Measurements from ENCODE around the gene LRTM2. TPM values are rescaled to one million over a fixed set of nuclear protein-coding genes. Genes with fewer than 3 reads are reported as not detected.

Gene LRTM2
- polyA plus RNA-seq, 2 donors: not detected

- Histone ChIP-seq H3K4me1 (ENCODE audit: control insufficient read depth in 2 of 2, insufficient read depth in 2 of 2, low read length in 1 of 2) (no peaks in the 10 kb centered on the region), H3K9me3 (ENCODE audit: control insufficient read depth in 2 of 2, insufficient read depth in 1 of 2, low read depth in 1 of 2, low read length in 1 of 2) (no peaks in the 10 kb centered on the region), H3K4me3 (ENCODE audit: low read depth in 1 of 2, low read length in 2 of 2) (no peak overlapping the region), H3K27me3 (ENCODE audit: control insufficient read depth in 1 of 2, insufficient read depth in 2 of 2, low read length in 2 of 2) (no peaks in the 10 kb centered on the region), H3K36me3 (ENCODE audit: control insufficient read depth in 2 of 2, insufficient read depth in 2 of 2, low read length in 1 of 2) (peaks cover 0 to 7% of the 10 kb centered on the region in 2 donors), H3K27ac (ENCODE audit: low read depth in 2 of 2, low read length in 1 of 2) (no peak overlapping the region)
- WGBS, 2 donors: 73 to 75% methylated on average over 7 of the region's 7 CpGs
These were observed 29.9 kb upstream of the LRTM2 start for GRCh38 chr12:1790444-1790843.

GRCh38 chr12:1791104-1791841 lies 29.1 kb upstream of the LRTM2 start:
- Histone ChIP-seq H3K36me3 (ENCODE audit: control insufficient read depth in 2 of 2, insufficient read depth in 2 of 2, low read length in 1 of 2) (peaks cover 0 to 3% of the 10 kb centered on the region in 2 donors), H3K4me1 (ENCODE audit: control insufficient read depth in 2 of 2, insufficient read depth in 2 of 2, low read length in 1 of 2) (no peaks in the 10 kb centered on the region), H3K4me3 (ENCODE audit: low read depth in 1 of 2, low read length in 2 of 2) (no peak overlapping the region), H3K27ac (ENCODE audit: low read depth in 2 of 2, low read length in 1 of 2) (no peak overlapping the region), H3K9me3 (ENCODE audit: control insufficient read depth in 2 of 2, insufficient read depth in 1 of 2, low read depth in 1 of 2, low read length in 1 of 2) (no peaks in the 10 kb centered on the region), H3K27me3 (ENCODE audit: control insufficient read depth in 1 of 2, insufficient read depth in 2 of 2, low read length in 2 of 2) (no peaks in the 10 kb centered on the region)
- WGBS, 2 donors: 34 to 35% methylated on average over 9 to 10 of the region's 10 CpGs

GRCh38 chr12:1792406-1792805 lies 28.0 kb upstream of the LRTM2 start:
- Histone ChIP-seq H3K9me3 (ENCODE audit: control insufficient read depth in 2 of 2, insufficient read depth in 1 of 2, low read depth in 1 of 2, low read length in 1 of 2) (no peaks in the 10 kb centered on the region), H3K27me3 (ENCODE audit: control insufficient read depth in 1 of 2, insufficient read depth in 2 of 2, low read length in 2 of 2) (no peaks in the 10 kb centered on the region), H3K4me3 (ENCODE audit: low read depth in 1 of 2, low read length in 2 of 2) (no peak overlapping the region), H3K27ac (ENCODE audit: low read depth in 2 of 2, low read length in 1 of 2) (no peak overlapping the region), H3K36me3 (ENCODE audit: control insufficient read depth in 2 of 2, insufficient read depth in 2 of 2, low read length in 1 of 2) (no peaks in the 10 kb centered on the region), H3K4me1 (ENCODE audit: control insufficient read depth in 2 of 2, insufficient read depth in 2 of 2, low read length in 1 of 2) (peaks cover 0 to 3% of the 10 kb centered on the region in 2 donors)
- 85 to 91% methylated on average over 6 of the region's 6 CpGs for WGBS, 2 donors

- Histone ChIP-seq H3K27ac (ENCODE audit: low read depth in 2 of 2, low read length in 1 of 2) (no peak overlapping the region), H3K27me3 (ENCODE audit: control insufficient read depth in 1 of 2, insufficient read depth in 2 of 2, low read length in 2 of 2) (no peaks in the 10 kb centered on the region), H3K4me1 (ENCODE audit: control insufficient read depth in 2 of 2, insufficient read depth in 2 of 2, low read length in 1 of 2) (peaks cover 2 to 6% of the 10 kb centered on the region in 2 donors), H3K9me3 (ENCODE audit: control insufficient read depth in 2 of 2, insufficient read depth in 1 of 2, low read depth in 1 of 2, low read length in 1 of 2) (no peaks in the 10 kb centered on the region), H3K36me3 (ENCODE audit: control insufficient read depth in 2 of 2, insufficient read depth in 2 of 2, low read length in 1 of 2) (no peaks in the 10 kb centered on the region), H3K4me3 (ENCODE audit: low read depth in 1 of 2, low read length in 2 of 2) (no peak overlapping the region)
- WGBS, 2 donors: 90 to 92% methylated on average over 25 to 26 of the region's 26 CpGs
These were observed 26.7 kb upstream of the LRTM2 start for GRCh38 chr12:1793426-1794210.

- Histone ChIP-seq H3K27me3 (ENCODE audit: control insufficient read depth in 1 of 2, insufficient read depth in 2 of 2, low read length in 2 of 2) (no peaks in the 10 kb centered on the region), H3K4me1 (ENCODE audit: control insufficient read depth in 2 of 2, insufficient read depth in 2 of 2, low read length in 1 of 2) (peaks cover 2 to 6% of the 10 kb centered on the region in 2 donors), H3K36me3 (ENCODE audit: control insufficient read depth in 2 of 2, insufficient read depth in 2 of 2, low read length in 1 of 2) (no peaks in the 10 kb centered on the region), H3K27ac (ENCODE audit: low read depth in 2 of 2, low read length in 1 of 2) (no peak overlapping the region), H3K9me3 (ENCODE audit: control insufficient read depth in 2 of 2, insufficient read depth in 1 of 2, low read depth in 1 of 2, low read length in 1 of 2) (no peaks in the 10 kb centered on the region), H3K4me3 (ENCODE audit: low read depth in 1 of 2, low read length in 2 of 2) (no peak overlapping the region)
- 85 to 86% methylated on average over 15 of the region's 15 CpGs for WGBS, 2 donors
These were observed 25.8 kb upstream of the LRTM2 start for GRCh38 chr12:1794440-1795090.

- Histone ChIP-seq H3K4me1 (ENCODE audit: control insufficient read depth in 2 of 2, insufficient read depth in 2 of 2, low read length in 1 of 2) (peaks cover 2 to 6% of the 10 kb centered on the region in 2 donors), H3K27ac (ENCODE audit: low read depth in 2 of 2, low read length in 1 of 2) (peak overlapping the region in 1 of 2 donors; percentile 53), H3K9me3 (ENCODE audit: control insufficient read depth in 2 of 2, insufficient read depth in 1 of 2, low read depth in 1 of 2, low read length in 1 of 2) (no peaks in the 10 kb centered on the region), H3K36me3 (ENCODE audit: control insufficient read depth in 2 of 2, insufficient read depth in 2 of 2, low read length in 1 of 2) (no peaks in the 10 kb centered on the region), H3K27me3 (ENCODE audit: control insufficient read depth in 1 of 2, insufficient read depth in 2 of 2, low read length in 2 of 2) (no peaks in the 10 kb centered on the region), H3K4me3 (ENCODE audit: low read depth in 1 of 2, low read length in 2 of 2) (no peak overlapping the region)
- WGBS, 2 donors: 70 to 71% methylated on average over 19 of the region's 19 CpGs
These were observed 25.1 kb upstream of the LRTM2 start for GRCh38 chr12:1795221-1795784.

- 4% methylated on average over 45 of the region's 45 CpGs for whole genome bisulfite sequencing, 2 donors
- peak overlapping the region; percentile 69 to 81 for H3K27ac ChIP-seq (ENCODE audit: low read depth in 2 of 2, low read length in 1 of 2)
- H3K27me3 ChIP-seq (ENCODE audit: control insufficient read depth in 1 of 2, insufficient read depth in 2 of 2, low read length in 2 of 2): no peaks in the 10 kb centered on the region
These were observed 24.4 kb upstream of the LRTM2 start for GRCh38 chr12:1795785-1796514.

GRCh38 chr12:1796515-1797010 lies 23.8 kb upstream of the LRTM2 start:
- 0 to 3% methylated on average over 42 to 43 of the region's 43 CpGs for WGBS, 2 donors
- Histone ChIP-seq H3K4me3 (ENCODE audit: low read depth in 1 of 2, low read length in 2 of 2) (peak overlapping the region; percentile 59 to 65), H3K4me1 (ENCODE audit: control insufficient read depth in 2 of 2, insufficient read depth in 2 of 2, low read length in 1 of 2) (peaks cover 2 to 6% of the 10 kb centered on the region in 2 donors), H3K9me3 (ENCODE audit: control insufficient read depth in 2 of 2, insufficient read depth in 1 of 2, low read depth in 1 of 2, low read length in 1 of 2) (no peaks in the 10 kb centered on the region), H3K27me3 (ENCODE audit: control insufficient read depth in 1 of 2, insufficient read depth in 2 of 2, low read length in 2 of 2) (no peaks in the 10 kb centered on the region), H3K36me3 (ENCODE audit: control insufficient read depth in 2 of 2, insufficient read depth in 2 of 2, low read length in 1 of 2) (no peaks in the 10 kb centered on the region), H3K27ac (ENCODE audit: low read depth in 2 of 2, low read length in 1 of 2) (peak overlapping the region; percentile 69 to 81)

More at GRCh38 chr12:1795785-1796514, 24.4 kb upstream of the LRTM2 start:
- no peaks in the 10 kb centered on the region for H3K9me3 ChIP-seq (ENCODE audit: control insufficient read depth in 2 of 2, insufficient read depth in 1 of 2, low read depth in 1 of 2, low read length in 1 of 2)
- H3K4me3 ChIP-seq (ENCODE audit: low read depth in 1 of 2, low read length in 2 of 2): peak overlapping the region; percentile 59 to 65
- H3K4me1 ChIP-seq (ENCODE audit: control insufficient read depth in 2 of 2, insufficient read depth in 2 of 2, low read length in 1 of 2): peaks cover 2 to 6% of the 10 kb centered on the region in 2 donors
- no peaks in the 10 kb centered on the region for H3K36me3 ChIP-seq (ENCODE audit: control insufficient read depth in 2 of 2, insufficient read depth in 2 of 2, low read length in 1 of 2)

All from esophagus (tissue), 2 donors.